Measurements from ENCODE around the gene TMEM225B.

DNA sequence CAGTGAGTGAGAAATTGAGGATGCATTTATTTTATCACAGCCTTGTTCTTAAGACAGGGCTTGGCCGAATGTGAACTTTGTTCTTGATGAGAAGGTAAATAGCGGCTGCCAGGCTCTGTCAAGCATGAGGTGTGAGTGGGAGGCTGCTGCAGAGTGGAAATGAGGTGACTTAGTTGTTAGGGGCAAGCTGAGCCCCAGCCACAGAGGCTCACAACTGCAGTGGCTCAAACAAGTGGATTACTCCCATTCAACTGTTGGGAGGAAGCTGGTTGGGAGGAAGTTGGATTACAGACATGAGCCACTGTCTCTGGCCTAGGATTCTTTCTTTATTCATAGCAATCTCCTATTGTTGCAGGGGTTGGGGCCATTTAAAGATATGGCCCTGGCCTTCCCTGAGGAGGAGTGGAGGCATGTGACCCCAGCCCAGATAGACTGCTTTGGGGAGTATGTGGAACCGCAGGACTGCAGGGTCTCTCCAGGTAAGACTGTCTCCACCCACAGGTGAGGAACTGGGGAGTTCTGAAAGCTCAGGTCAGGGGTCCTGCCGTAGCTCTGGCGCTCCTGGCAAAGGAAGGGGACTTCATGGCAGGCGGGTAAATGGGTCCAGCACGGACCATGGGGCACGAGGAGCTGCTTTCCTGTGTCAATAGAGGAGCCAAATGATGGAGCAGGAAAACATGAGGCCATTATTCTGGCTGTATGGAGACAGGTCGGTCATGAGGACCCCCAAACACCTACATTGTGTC lies 25.8 kb downstream of the TMEM225B start:
- TF ChIP-seq CTCF (IDR thresholded peaks at IDR 0.05; ENCODE audit: low read depth, low read length) (no peak), EZH2phosphoT487 (IDR thresholded peaks at IDR 0.05; ENCODE audit: low read depth) (no peak)

Data from OCI-LY3 (cell line).